ENCODE data around the gene FBXL16. TPM values are rescaled to one million over a fixed set of nuclear protein-coding genes. Genes with fewer than 3 reads are reported as not detected.
A peak's percentile ranks its signal among the peaks of the same experiment; 100 is the strongest.

Gene FBXL16
- polyA plus RNA-seq, 1 of the 3 experiments (the other 2 are of a cell fraction) = 19.8 TPM

DNA sequence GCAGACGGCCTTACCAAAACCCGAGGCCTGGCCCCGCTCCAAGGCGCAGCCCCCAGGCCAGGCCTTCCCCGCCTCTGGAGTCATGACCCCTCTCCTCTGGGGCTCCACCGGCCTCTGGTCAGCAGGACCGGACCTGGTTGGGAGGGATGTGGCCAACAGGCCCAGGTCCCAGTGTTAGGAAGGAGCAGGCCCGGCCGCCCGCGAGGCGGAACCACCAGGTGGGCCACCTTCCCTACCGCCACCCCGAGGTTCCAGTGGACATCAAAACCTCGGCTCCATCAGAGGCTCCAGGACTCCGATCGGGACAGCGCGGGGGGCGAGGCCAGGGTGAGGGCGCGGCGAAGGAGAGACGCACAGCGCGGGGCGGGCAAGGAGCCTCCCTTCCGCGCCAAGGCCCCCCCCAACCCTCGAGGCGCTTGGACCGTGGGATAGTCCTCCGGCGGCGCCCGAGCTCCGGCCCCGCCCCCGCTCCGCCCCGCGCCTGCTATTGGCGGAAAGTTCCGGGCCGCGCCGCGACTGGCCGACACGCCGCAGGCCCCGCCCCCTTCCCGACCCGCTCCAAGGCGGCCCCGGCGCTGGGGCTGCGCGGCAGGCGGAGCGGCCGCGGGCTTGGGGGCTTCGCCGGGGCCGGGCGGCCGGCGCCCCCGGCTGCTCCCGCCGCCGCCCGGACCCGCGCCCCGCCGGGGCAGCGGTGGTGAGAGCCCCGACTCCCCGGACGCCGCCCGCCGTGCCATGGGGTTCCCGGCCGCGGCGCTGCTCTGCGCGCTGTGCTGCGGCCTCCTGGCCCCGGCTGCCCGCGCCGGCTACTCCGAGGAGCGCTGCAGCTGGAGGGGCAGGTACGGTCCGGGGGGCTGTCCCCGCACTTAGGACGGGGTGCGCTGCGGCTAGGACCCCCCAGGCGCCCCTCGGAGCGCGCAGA lies 9.2 kb upstream of the FBXL16 start, which contains the start of gene METRN:
Gene METRN (plus strand): TSS at position 561 of the 919 bp plus-strand sequence. CDS start 172 bp downstream, at position 733.
- no peaks in the 10 kb centered on the region for H3K27me3 ChIP-seq (ENCODE audit: insufficient read depth)
- POLR2A ChIA-PET = interaction anchor here (1.2 to 2.6 kb wide), 5 partner anchors 8 to 54 kb away, joined by 3 to 13 read pairs (median 4); partner anchors contain the start of gene CCDC78
- H3K4me2 ChIP-seq = peak within 1 kb of the TSS; percentile 93

DNA sequence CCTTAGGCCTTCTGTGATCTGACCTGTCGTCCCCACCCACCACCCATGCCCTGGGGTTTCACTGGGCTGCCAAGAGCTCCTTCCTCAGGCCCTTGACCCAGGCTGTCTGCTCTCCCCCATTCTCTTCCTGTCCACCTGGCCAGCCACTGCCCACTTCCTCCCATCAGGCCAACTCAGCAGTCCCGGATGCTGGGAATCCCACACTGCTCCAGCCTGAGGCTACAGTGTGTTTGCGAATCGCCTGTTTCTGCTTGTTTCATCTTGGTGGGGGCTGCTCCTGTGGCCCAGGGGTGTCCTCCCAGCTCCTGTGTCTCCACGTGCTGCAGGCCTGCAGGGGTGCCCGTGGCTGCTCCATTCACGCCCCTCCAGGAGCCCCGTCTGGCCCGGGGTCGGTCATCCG lies 8.5 kb upstream of the FBXL16 start:
- Histone ChIP-seq H3K4me2 (peak overlapping the region; percentile 73), H4K20me1 (ENCODE audit: insufficient read depth) (peaks cover 12% of the 10 kb centered on the region; the same call in 1 of the 2 replicates), H3K9me3 (no peaks in the 10 kb centered on the region), H3K9me2 (no peaks in the 10 kb centered on the region), H3K79me2 (ENCODE audit: insufficient read depth) (0 out of 2 replicates have a peak, but pooled peaks cover 2% of the 10 kb centered on the region), H3K27ac (ENCODE audit: low read depth in 2 of 2, low read length in 1 of 2) (peak overlapping the region in 1 of 2 experiments; percentile 35; a peak in 1 of 4 replicates), H3K9ac (no peak overlapping the region), H3K36me3 (replicated peaks in 1 of 2; ENCODE audit: control insufficient read depth in 1 of 2, insufficient read depth in 2 of 2, low read length in 1 of 2) (peaks cover 0 to 4% of the 10 kb centered on the region in 2 experiments), H3K4me3 (ENCODE audit: low read depth in 2 of 2, low read length in 1 of 2) (no peak overlapping the region; a peak in 1 of 4 replicates), H3F3A (replicated peaks; ENCODE audit: insufficient read depth) (peaks cover 28% of the 10 kb centered on the region), H3K27me3 (ENCODE audit: insufficient read depth) (no peaks in the 10 kb centered on the region), H3K4me1 (ENCODE audit: control insufficient read depth in 1 of 2, insufficient read depth in 2 of 2, low read depth in 1 of 2, low read length in 1 of 2) (peaks cover 23 to 51% of the 10 kb centered on the region in 2 experiments; a peak in 2 of 4 replicates), H2AFZ (ENCODE audit: low read depth) (no peak overlapping the region)
- DNase-seq = no peak
- POLR2A ChIA-PET = interaction anchor here (1.2 to 1.4 kb wide), 2 partner anchors 11 to 14 kb away, joined by 3 to 4 read pairs; no protein-coding TSS in a partner anchor
- TF ChIP-seq GATA2 (CRISPR knock-in tag; IDR thresholded peaks at IDR 0.05) (no peak), JUND (IDR thresholded peaks at IDR 0.05) (no peak), TAF1 (IDR thresholded peaks at IDR 0.05; ENCODE audit: borderline replicate concordance, low read depth, low read length) (no peak), RAD21 (IDR thresholded peaks at IDR 0.05; ENCODE audit: low read length) (no peak), TCF12 (IDR thresholded peaks at IDR 0.05) (no peak), RCOR1 (IDR thresholded peaks at IDR 0.05; ENCODE audit: low read length) (no peak), ELF1 (IDR thresholded peaks at IDR 0.05) (no peak), NFIC (IDR thresholded peaks at IDR 0.05; ENCODE audit: borderline replicate concordance) (no peak), NRF1 (IDR thresholded peaks at IDR 0.05; ENCODE audit: low read depth, low read length) (no peak), RXRA (IDR thresholded peaks at IDR 0.05; ENCODE audit: borderline replicate concordance, low read depth) (no peak), MEF2A (IDR thresholded peaks at IDR 0.05; ENCODE audit: borderline replicate concordance, low read depth) (no peak)
- TF ChIP-seq, protein P1, sequence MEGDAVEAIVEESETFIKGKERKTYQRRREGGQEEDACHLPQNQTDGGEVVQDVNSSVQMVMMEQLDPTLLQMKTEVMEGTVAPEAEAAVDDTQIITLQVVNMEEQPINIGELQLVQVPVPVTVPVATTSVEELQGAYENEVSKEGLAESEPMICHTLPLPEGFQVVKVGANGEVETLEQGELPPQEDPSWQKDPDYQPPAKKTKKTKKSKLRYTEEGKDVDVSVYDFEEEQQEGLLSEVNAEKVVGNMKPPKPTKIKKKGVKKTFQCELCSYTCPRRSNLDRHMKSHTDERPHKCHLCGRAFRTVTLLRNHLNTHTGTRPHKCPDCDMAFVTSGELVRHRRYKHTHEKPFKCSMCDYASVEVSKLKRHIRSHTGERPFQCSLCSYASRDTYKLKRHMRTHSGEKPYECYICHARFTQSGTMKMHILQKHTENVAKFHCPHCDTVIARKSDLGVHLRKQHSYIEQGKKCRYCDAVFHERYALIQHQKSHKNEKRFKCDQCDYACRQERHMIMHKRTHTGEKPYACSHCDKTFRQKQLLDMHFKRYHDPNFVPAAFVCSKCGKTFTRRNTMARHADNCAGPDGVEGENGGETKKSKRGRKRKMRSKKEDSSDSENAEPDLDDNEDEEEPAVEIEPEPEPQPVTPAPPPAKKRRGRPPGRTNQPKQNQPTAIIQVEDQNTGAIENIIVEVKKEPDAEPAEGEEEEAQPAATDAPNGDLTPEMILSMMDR (IDR thresholded peaks at IDR 0.05) = no peak
- TF ChIP-seq, protein P2, sequence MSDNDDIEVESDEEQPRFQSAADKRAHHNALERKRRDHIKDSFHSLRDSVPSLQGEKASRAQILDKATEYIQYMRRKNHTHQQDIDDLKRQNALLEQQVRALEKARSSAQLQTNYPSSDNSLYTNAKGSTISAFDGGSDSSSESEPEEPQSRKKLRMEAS (IDR thresholded peaks at IDR 0.05; ENCODE audit: low read depth) = no peak
- TF ChIP-seq, protein P3, sequence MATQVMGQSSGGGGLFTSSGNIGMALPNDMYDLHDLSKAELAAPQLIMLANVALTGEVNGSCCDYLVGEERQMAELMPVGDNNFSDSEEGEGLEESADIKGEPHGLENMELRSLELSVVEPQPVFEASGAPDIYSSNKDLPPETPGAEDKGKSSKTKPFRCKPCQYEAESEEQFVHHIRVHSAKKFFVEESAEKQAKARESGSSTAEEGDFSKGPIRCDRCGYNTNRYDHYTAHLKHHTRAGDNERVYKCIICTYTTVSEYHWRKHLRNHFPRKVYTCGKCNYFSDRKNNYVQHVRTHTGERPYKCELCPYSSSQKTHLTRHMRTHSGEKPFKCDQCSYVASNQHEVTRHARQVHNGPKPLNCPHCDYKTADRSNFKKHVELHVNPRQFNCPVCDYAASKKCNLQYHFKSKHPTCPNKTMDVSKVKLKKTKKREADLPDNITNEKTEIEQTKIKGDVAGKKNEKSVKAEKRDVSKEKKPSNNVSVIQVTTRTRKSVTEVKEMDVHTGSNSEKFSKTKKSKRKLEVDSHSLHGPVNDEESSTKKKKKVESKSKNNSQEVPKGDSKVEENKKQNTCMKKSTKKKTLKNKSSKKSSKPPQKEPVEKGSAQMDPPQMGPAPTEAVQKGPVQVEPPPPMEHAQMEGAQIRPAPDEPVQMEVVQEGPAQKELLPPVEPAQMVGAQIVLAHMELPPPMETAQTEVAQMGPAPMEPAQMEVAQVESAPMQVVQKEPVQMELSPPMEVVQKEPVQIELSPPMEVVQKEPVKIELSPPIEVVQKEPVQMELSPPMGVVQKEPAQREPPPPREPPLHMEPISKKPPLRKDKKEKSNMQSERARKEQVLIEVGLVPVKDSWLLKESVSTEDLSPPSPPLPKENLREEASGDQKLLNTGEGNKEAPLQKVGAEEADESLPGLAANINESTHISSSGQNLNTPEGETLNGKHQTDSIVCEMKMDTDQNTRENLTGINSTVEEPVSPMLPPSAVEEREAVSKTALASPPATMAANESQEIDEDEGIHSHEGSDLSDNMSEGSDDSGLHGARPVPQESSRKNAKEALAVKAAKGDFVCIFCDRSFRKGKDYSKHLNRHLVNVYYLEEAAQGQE (IDR thresholded peaks at IDR 0.05; ENCODE audit: low read depth, low read length) = no peak
- CTCF ChIA-PET = interaction anchor here (1.1 to 22.4 kb wide), 6 partner anchors 10 to 71 kb away, joined by 4 to 358 read pairs (median 17); partner anchors contain the start of genes ANTKMT, CCDC78, CHTF18 and CIAO3
- 88% methylated on average over 10 of the region's 11 CpGs for WGBS (ENCODE audit: low lambda C conversion rate)

More for the DNA sequence above, 9.2 kb upstream of the FBXL16 start, which contains the start of gene METRN:
- no peaks in the 10 kb centered on the region for H3K9me2 ChIP-seq
- peak within 1 kb of the TSS; percentile 67 for H3K9ac ChIP-seq
- no peaks in the 10 kb centered on the region for H3K9me3 ChIP-seq
- CTCF ChIA-PET = interaction anchor here (1.1 to 22.4 kb wide), 8 partner anchors 10 to 70 kb away, joined by 4 to 358 read pairs (median 20); partner anchors contain the start of genes ANTKMT, CCDC78, CHTF18 and CIAO3
- DNase-seq = peak; percentile 92
- peaks cover 32% of the 10 kb centered on the region for H3F3A ChIP-seq (replicated peaks; ENCODE audit: insufficient read depth)
- H3K4me3 ChIP-seq (ENCODE audit: low read depth in 2 of 2, low read length in 1 of 2) = peak within 1 kb of the TSS; percentile 66 to 70
- 77% methylated on average over 5 of the region's 108 CpGs for WGBS (ENCODE audit: low lambda C conversion rate)
- peaks cover 23 to 51% of the 10 kb centered on the region in 2 experiments; a peak in 3 of 4 replicates for H3K4me1 ChIP-seq (ENCODE audit: control insufficient read depth in 1 of 2, insufficient read depth in 2 of 2, low read depth in 1 of 2, low read length in 1 of 2)
- H3K27ac ChIP-seq (ENCODE audit: low read depth in 2 of 2, low read length in 1 of 2) = peak within 1 kb of the TSS; percentile 56 to 91; a peak in 3 of 4 replicates
- no peak within 1 kb of the TSS for H2AFZ ChIP-seq (ENCODE audit: low read depth)
- H4K20me1 ChIP-seq (ENCODE audit: insufficient read depth) = peaks cover 12% of the 10 kb centered on the region; the same call in 1 of the 2 replicates
- no peak for TF ChIP-seq YY1 (IDR thresholded peaks at IDR 0.05; ENCODE audit: low read depth)
- TF ChIP-seq, protein P2 (IDR thresholded peaks at IDR 0.05; ENCODE audit: low read depth) = peak; percentile 83
- 0 out of 2 replicates have a peak, but pooled peaks cover 2% of the 10 kb centered on the region for H3K79me2 ChIP-seq (ENCODE audit: insufficient read depth)
- H3K36me3 ChIP-seq (replicated peaks in 1 of 2; ENCODE audit: control insufficient read depth in 1 of 2, insufficient read depth in 2 of 2, low read length in 1 of 2) = peaks cover 0 to 4% of the 10 kb centered on the region in 2 experiments
